ENCODE results near the gene ZNF277.
A peak's percentile ranks its signal among the peaks of the same experiment; 100 is the strongest.

ZNF277 gene

GRCh38 chr7:112213735-112214134 lies 7.2 kb downstream of the ZNF277 start:
- TF ChIP-seq ZNF8 (CRISPR knock-in tag; IDR thresholded peaks at IDR 0.05): no peak
- no peak for TF ChIP-seq ZNF70 (CRISPR knock-in tag; IDR thresholded peaks at IDR 0.05)
- no peak for TF ChIP-seq TOX (CRISPR knock-in tag; IDR thresholded peaks at IDR 0.05; ENCODE audit: borderline replicate concordance)
- TF ChIP-seq BACH2 (CRISPR knock-in tag; IDR thresholded peaks at IDR 0.05; ENCODE audit: borderline replicate concordance): no peak
- TF ChIP-seq ZNF565 (CRISPR knock-in tag; conservative IDR thresholded peaks at IDR 0.05; ENCODE audit: low read depth): no peak
- no peak for TF ChIP-seq ISL1 (CRISPR knock-in tag; IDR thresholded peaks at IDR 0.05)
- TF ChIP-seq SNAI2 (CRISPR knock-in tag; IDR thresholded peaks at IDR 0.05): no peak
- ATAC-seq: no peak

- ATAC-seq: no peak
- TF ChIP-seq ZFP30 (CRISPR knock-in tag; IDR thresholded peaks at IDR 0.05): no peak
Measured at GRCh38 chr7:112214268-112214667, 7.8 kb downstream of the ZNF277 start.

GRCh38 chr7:112214883-112215282 lies 8.4 kb downstream of the ZNF277 start:
- ATAC-seq: peak; percentile 72
- no peak for TF ChIP-seq ZNF70 (CRISPR knock-in tag; IDR thresholded peaks at IDR 0.05)
- TF ChIP-seq ESRRG (CRISPR knock-in tag; IDR thresholded peaks at IDR 0.05): no peak
- TF ChIP-seq ZFP30 (CRISPR knock-in tag; IDR thresholded peaks at IDR 0.05): no peak
- no peak for TF ChIP-seq ZNF565 (CRISPR knock-in tag; conservative IDR thresholded peaks at IDR 0.05; ENCODE audit: low read depth)
- TF ChIP-seq OSR1 (CRISPR knock-in tag; IDR thresholded peaks at IDR 0.05): no peak
- no peak for TF ChIP-seq CSRNP3 (CRISPR knock-in tag; IDR thresholded peaks at IDR 0.05)
- TF ChIP-seq, protein P1, sequence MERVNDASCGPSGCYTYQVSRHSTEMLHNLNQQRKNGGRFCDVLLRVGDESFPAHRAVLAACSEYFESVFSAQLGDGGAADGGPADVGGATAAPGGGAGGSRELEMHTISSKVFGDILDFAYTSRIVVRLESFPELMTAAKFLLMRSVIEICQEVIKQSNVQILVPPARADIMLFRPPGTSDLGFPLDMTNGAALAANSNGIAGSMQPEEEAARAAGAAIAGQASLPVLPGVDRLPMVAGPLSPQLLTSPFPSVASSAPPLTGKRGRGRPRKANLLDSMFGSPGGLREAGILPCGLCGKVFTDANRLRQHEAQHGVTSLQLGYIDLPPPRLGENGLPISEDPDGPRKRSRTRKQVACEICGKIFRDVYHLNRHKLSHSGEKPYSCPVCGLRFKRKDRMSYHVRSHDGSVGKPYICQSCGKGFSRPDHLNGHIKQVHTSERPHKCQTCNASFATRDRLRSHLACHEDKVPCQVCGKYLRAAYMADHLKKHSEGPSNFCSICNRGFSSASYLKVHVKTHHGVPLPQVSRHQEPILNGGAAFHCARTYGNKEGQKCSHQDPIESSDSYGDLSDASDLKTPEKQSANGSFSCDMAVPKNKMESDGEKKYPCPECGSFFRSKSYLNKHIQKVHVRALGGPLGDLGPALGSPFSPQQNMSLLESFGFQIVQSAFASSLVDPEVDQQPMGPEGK (CRISPR knock-in tag; IDR thresholded peaks at IDR 0.05; ENCODE audit: borderline replicate concordance): no peak

GRCh38 chr7:112215787-112216186 lies 9.3 kb downstream of the ZNF277 start:
- TF ChIP-seq PPARA (CRISPR knock-in tag; IDR thresholded peaks at IDR 0.05; ENCODE audit: borderline replicate concordance) (no peak), ARNTL (CRISPR knock-in tag; IDR thresholded peaks at IDR 0.05; ENCODE audit: borderline replicate concordance, low read depth) (no peak), ESRRG (CRISPR knock-in tag; IDR thresholded peaks at IDR 0.05) (no peak), TCF4 (CRISPR knock-in tag; IDR thresholded peaks at IDR 0.05; ENCODE audit: borderline replicate concordance) (no peak), CSRNP3 (CRISPR knock-in tag; IDR thresholded peaks at IDR 0.05) (no peak), GLIS3 (CRISPR knock-in tag; IDR thresholded peaks at IDR 0.05) (no peak), ZFP3 (CRISPR knock-in tag; IDR thresholded peaks at IDR 0.05) (no peak)
- TF ChIP-seq, protein P2, sequence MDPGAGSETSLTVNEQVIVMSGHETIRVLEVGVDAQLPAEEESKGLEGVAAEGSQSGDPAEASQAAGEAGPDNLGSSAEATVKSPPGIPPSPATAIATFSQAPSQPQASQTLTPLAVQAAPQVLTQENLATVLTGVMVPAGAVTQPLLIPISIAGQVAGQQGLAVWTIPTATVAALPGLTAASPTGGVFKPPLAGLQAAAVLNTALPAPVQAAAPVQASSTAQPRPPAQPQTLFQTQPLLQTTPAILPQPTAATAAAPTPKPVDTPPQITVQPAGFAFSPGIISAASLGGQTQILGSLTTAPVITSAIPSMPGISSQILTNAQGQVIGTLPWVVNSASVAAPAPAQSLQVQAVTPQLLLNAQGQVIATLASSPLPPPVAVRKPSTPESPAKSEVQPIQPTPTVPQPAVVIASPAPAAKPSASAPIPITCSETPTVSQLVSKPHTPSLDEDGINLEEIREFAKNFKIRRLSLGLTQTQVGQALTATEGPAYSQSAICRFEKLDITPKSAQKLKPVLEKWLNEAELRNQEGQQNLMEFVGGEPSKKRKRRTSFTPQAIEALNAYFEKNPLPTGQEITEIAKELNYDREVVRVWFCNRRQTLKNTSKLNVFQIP (CRISPR knock-in tag; IDR thresholded peaks at IDR 0.05; ENCODE audit: borderline replicate concordance, low read depth): no peak
- TF ChIP-seq, protein P1 (CRISPR knock-in tag; IDR thresholded peaks at IDR 0.05; ENCODE audit: borderline replicate concordance): no peak
- no peak for ATAC-seq

GRCh38 chr7:112220877-112221434 lies 14.5 kb downstream of the ZNF277 start:
- TF ChIP-seq ISL1 (CRISPR knock-in tag; IDR thresholded peaks at IDR 0.05): no peak
- TF ChIP-seq, protein P3, sequence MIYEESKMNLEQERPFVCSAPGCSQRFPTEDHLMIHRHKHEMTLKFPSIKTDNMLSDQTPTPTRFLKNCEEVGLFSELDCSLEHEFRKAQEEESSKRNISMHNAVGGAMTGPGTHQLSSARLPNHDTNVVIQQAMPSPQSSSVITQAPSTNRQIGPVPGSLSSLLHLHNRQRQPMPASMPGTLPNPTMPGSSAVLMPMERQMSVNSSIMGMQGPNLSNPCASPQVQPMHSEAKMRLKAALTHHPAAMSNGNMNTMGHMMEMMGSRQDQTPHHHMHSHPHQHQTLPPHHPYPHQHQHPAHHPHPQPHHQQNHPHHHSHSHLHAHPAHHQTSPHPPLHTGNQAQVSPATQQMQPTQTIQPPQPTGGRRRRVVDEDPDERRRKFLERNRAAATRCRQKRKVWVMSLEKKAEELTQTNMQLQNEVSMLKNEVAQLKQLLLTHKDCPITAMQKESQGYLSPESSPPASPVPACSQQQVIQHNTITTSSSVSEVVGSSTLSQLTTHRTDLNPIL (CRISPR knock-in tag; IDR thresholded peaks at IDR 0.05; ENCODE audit: low read depth): no peak
- no peak for TF ChIP-seq ZFP3 (CRISPR knock-in tag; IDR thresholded peaks at IDR 0.05)
- no peak for ATAC-seq

All from SK-N-SH treated with all-trans-retinoic acid at 6 μM for 48 hours (cell line).